Subcutaneous abdominal adipose tissue (tissue), 5 donors: ENCODE data around the gene FOXE1.

Source experiments
- H3K27ac ChIP-seq: one replicate; pipeline ENCODE4 v1.7.0; 2013; ENCODE audit warnings: low read depth, mild to moderate bottlenecking, inconsistent platforms, low read length, moderate library complexity
- H3K27me3 ChIP-seq, 5 donors: one replicate each; pipeline ENCODE4 v1.7.0; 2013; ENCODE audit warnings: low read length in 5 of 5, inconsistent platforms in 1 of 5; ENCODE audit not compliant: control insufficient read depth in 5 of 5, insufficient read depth in 4 of 5
- H3K36me3 ChIP-seq, 5 donors: one replicate each; pipeline ENCODE4 v1.7.0; 2013; ENCODE audit warnings: low read length in 5 of 5; ENCODE audit not compliant: control insufficient read depth in 5 of 5, insufficient read depth in 5 of 5
- H3K4me1 ChIP-seq, 5 donors: one replicate each; pipeline ENCODE4 v1.7.0; 2013; ENCODE audit warnings: low read length in 5 of 5, mild to moderate bottlenecking in 3 of 5, moderate library complexity in 1 of 5; ENCODE audit not compliant: control insufficient read depth in 5 of 5, insufficient read depth in 5 of 5
- H3K4me3 ChIP-seq, 5 donors: one replicate each; pipeline ENCODE4 v1.7.0; 2013; ENCODE audit warnings: low read length in 5 of 5, low read depth in 1 of 5
- H3K9ac ChIP-seq, 5 donors: one replicate each; pipeline ENCODE4 v1.7.0; 2013; ENCODE audit warnings: low read length in 5 of 5, mild to moderate bottlenecking in 4 of 5, moderate library complexity in 3 of 5
- H3K9me3 ChIP-seq, 5 donors: one replicate each; pipeline ENCODE4 v1.7.0; 2013; ENCODE audit warnings: low read length in 5 of 5; ENCODE audit not compliant: control insufficient read depth in 5 of 5
- donor health status: healthy.
- donor health status: healthy.
- donor health status: healthy.
- donor health status: healthy.
- donor health status: healthy.

The FOXE1 gene

DNA sequence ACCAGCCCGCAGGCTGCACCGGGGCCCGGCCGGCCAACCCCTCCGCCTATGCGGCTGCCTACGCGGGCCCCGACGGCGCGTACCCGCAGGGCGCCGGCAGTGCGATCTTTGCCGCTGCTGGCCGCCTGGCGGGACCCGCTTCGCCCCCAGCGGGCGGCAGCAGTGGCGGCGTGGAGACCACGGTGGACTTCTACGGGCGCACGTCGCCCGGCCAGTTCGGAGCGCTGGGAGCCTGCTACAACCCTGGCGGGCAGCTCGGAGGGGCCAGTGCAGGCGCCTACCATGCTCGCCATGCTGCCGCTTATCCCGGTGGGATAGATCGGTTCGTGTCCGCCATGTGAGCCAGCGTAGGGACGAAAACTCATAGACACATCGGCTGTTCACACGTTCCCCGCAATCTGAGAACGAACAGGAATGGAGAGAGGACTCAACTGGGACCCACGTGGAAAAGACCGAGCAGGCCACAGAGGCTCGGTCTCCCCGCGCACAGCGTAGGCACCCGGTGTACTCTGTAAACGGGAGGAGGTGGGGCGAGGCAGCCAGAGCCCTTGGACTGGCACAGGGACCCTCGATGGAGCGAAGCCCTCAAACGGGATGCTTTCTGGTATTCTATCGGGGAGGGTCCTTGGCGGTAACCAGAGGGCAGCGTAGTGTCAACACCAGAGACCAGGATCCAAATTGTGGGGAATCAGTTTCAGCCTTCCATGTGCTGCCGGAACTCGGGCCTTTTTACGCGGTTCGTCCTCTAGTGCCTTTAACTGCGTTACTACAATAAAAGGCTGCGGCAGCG, 1.9 kb downstream of the FOXE1 start:
- Histone ChIP-seq H3K36me3 (no peaks in the 10 kb centered on the region), H3K4me3 (no peak overlapping the region), H3K4me1 (peaks cover 0 to 34% (median 26%) of the 10 kb centered on the region in 5 donors), H3K9me3 (no peaks in the 10 kb centered on the region), H3K27me3 (peaks cover 68 to 90% (median 86%) of the 10 kb centered on the region in 5 donors), H3K9ac (no peak overlapping the region), H3K27ac (no peak overlapping the region)

DNA sequence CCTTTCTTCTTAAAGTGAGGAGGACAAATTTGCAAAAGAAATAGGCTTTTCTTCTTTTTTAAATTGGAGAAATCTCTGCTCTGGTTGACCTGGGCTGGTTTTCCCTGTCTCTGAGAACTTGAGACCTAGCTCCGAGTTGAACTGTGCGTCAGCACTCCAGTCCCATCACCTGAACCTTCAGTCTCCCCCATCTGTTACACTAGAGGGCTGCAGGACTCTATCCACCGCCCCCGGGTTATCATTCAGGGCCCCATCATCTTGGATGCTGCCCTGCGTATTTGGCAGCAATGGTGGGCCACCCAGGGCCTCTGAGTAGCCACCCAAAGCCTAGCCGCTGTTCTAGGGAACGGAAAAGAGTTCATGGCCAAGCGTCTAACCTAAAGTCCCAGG, 2.5 kb downstream of the FOXE1 start:
- H3K4me1 ChIP-seq: peaks cover 0 to 34% (median 26%) of the 10 kb centered on the region in 5 donors
- H3K27me3 ChIP-seq: peaks cover 68 to 90% (median 86%) of the 10 kb centered on the region in 5 donors
- H3K4me3 ChIP-seq: no peak overlapping the region
- no peaks in the 10 kb centered on the region for H3K36me3 ChIP-seq
- no peaks in the 10 kb centered on the region for H3K9me3 ChIP-seq
- H3K9ac ChIP-seq: no peak overlapping the region
- no peak overlapping the region for H3K27ac ChIP-seq

- H3K9me3 ChIP-seq: no peaks in the 10 kb centered on the region
- no peaks in the 10 kb centered on the region for H3K36me3 ChIP-seq
- H3K4me1 ChIP-seq: peaks cover 0 to 34% (median 26%) of the 10 kb centered on the region in 5 donors
- H3K4me3 ChIP-seq: no peak overlapping the region
- no peak overlapping the region for H3K9ac ChIP-seq
- H3K27ac ChIP-seq: no peak overlapping the region
- H3K27me3 ChIP-seq: peaks cover 72 to 90% (median 86%) of the 10 kb centered on the region in 5 donors
These were observed 2.9 kb downstream of the FOXE1 start for GRCh38 chr9:97855899-97856298.

DNA sequence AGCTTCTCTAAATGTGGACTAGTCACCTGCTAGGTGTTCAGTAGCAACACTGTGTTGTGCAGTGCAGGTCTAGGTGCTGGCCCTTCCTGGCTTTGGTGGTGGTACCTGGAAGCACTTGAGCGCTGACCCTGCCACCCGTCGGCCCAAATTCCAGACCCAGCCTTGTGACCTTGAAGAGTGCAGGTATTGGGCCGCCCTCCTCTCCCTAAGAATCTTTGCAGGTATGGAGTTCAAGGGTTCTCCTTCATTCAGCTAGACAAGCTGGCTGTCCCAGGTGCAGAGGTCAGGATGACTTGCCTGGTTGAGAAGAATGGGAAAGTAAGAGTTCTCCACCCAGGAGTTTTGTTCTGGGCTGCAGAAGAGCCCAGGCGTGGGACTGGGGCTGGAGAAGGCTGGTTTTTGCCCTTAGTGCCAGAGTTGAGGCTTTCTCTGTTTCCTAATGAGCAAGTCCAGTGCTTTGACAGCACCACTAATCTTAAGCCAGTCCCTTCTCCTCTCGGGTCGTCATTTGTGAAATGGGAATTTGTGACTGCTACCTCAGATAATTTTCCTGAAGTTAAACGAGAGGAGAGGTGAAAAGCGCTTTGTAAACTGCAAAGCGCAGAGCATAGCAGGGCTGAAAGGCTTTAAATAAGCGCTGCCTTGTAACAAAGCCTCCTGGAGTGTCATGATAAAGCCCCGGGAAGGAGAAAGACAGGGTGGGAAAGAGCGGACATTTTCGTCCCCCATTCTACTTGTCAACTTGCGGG, 4.0 kb downstream of the FOXE1 start:
- H3K27ac ChIP-seq: no peak overlapping the region
- peaks cover 0 to 28% (median 23%) of the 10 kb centered on the region in 5 donors for H3K4me1 ChIP-seq
- no peaks in the 10 kb centered on the region for H3K9me3 ChIP-seq
- H3K36me3 ChIP-seq: no peaks in the 10 kb centered on the region
- peaks cover 66 to 86% (median 80%) of the 10 kb centered on the region in 5 donors for H3K27me3 ChIP-seq
- H3K4me3 ChIP-seq: no peak overlapping the region
- H3K9ac ChIP-seq: no peak overlapping the region

GRCh38 chr9:97857606-97858392, 4.8 kb downstream of the FOXE1 start:
- H3K4me1 ChIP-seq: peaks cover 0 to 23% (median 16%) of the 10 kb centered on the region in 5 donors
- no peak overlapping the region for H3K4me3 ChIP-seq
- no peaks in the 10 kb centered on the region for H3K9me3 ChIP-seq
- no peak overlapping the region for H3K9ac ChIP-seq
- H3K27ac ChIP-seq: no peak overlapping the region
- no peaks in the 10 kb centered on the region for H3K36me3 ChIP-seq
- peaks cover 59 to 79% (median 72%) of the 10 kb centered on the region in 5 donors for H3K27me3 ChIP-seq

DNA sequence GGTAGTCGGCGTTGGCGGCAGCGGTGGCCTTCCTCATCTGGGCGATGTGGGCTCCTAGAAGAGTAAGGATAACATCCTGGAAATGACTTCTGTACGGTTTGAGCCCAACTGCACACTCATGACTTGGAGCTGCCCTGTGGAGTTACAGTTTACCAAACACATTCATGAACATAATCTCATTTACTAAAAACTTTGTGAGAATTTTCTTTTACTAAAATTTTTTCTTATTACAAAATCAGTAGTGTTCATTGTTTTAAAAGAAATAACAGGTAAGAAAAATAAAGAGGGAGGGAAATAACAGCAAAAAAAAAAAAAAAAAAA, 5.3 kb downstream of the FOXE1 start:
- H3K27ac ChIP-seq: no peak overlapping the region
- H3K4me3 ChIP-seq: no peak overlapping the region

GRCh38 chr9:97858826-97859225, 5.8 kb downstream of the FOXE1 start:
- peaks cover 0 to 13% (median 7%) of the 10 kb centered on the region in 5 donors for H3K4me1 ChIP-seq
- H3K4me3 ChIP-seq: no peak overlapping the region
- no peak overlapping the region for H3K9ac ChIP-seq
- H3K9me3 ChIP-seq: no peaks in the 10 kb centered on the region
- peaks cover 58 to 79% (median 66%) of the 10 kb centered on the region in 5 donors for H3K27me3 ChIP-seq
- no peak overlapping the region for H3K27ac ChIP-seq
- H3K36me3 ChIP-seq: no peaks in the 10 kb centered on the region

More for the DNA sequence above, 5.3 kb downstream of the FOXE1 start:
- no peaks in the 10 kb centered on the region for H3K36me3 ChIP-seq
- H3K9me3 ChIP-seq: no peaks in the 10 kb centered on the region
- H3K4me1 ChIP-seq: peaks cover 0 to 18% (median 11%) of the 10 kb centered on the region in 5 donors
- peaks cover 58 to 80% (median 68%) of the 10 kb centered on the region in 5 donors for H3K27me3 ChIP-seq
- no peak overlapping the region for H3K9ac ChIP-seq

GRCh38 chr9:97859346-97859745, 6.3 kb downstream of the FOXE1 start:
- no peaks in the 10 kb centered on the region for H3K9me3 ChIP-seq
- peaks cover 0 to 10% (median 7%) of the 10 kb centered on the region in 5 donors for H3K4me1 ChIP-seq
- peaks cover 54 to 78% (median 65%) of the 10 kb centered on the region in 5 donors for H3K27me3 ChIP-seq
- no peak overlapping the region for H3K27ac ChIP-seq
- H3K9ac ChIP-seq: no peak overlapping the region
- no peaks in the 10 kb centered on the region for H3K36me3 ChIP-seq
- no peak overlapping the region for H3K4me3 ChIP-seq

DNA sequence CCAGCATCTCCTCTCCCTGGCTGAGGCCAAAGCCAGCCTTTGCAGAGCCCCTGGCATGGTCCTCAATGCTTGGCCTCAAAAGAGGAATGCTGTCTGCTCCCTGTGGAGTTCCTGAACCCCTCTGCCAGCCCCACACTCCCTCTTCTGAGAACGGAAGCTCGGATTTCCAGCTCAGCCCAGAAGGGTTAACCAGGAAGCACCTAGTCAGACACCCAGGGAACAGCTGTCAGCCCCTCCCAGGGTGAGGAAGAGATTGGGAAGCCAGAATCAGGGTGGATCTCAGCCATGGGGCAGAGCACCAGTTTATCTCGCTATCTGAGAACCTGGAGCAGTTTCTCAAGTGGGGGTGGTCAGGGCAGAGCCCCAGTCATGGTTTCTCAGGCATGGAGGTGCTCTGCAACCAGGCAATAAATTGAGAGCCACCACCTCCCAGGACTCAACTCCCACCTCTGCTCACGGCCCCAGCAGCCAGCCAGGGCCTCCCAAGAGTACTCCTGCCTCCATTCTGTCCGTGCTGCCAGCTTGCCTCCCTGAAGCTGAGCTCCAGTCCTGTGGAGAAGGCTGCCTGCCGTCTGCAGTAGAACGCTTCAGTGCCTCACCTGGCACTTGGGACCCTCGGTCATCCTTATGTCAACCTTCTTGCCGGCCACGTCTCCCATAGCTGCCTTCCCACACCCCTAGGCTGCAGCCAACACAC, 7.6 kb downstream of the FOXE1 start:
- Histone ChIP-seq H3K27ac (no peak overlapping the region), H3K9me3 (peaks cover 0 to 7% (median 0%) of the 10 kb centered on the region in 5 donors), H3K27me3 (peaks cover 43 to 66% (median 54%) of the 10 kb centered on the region in 5 donors)

More for the DNA sequence above, 7.6 kb downstream of the FOXE1 start:
- peaks cover 0 to 10% (median 7%) of the 10 kb centered on the region in 5 donors for H3K4me1 ChIP-seq
- H3K4me3 ChIP-seq: no peak overlapping the region
- no peaks in the 10 kb centered on the region for H3K36me3 ChIP-seq
- no peak overlapping the region for H3K9ac ChIP-seq
